ENCODE data around the gene PLA2G4E.

The PLA2G4E gene

GRCh38 chr15:41996921-41997592, 23.8 kb downstream of the PLA2G4E start:
- Histone ChIP-seq H3K27ac (ENCODE audit: low read depth, low read length) (no peak overlapping the region), H3K36me3 (ENCODE audit: control insufficient read depth, insufficient read depth, low read length) (no peaks in the 10 kb centered on the region), H3K27me3 (ENCODE audit: control insufficient read depth, insufficient read depth, low read length) (no peaks in the 10 kb centered on the region), H3K9me3 (ENCODE audit: control insufficient read depth, insufficient read depth, low read depth, low read length) (no peaks in the 10 kb centered on the region), H3K9ac (ENCODE audit: low read length) (no peak overlapping the region), H3K4me1 (ENCODE audit: control insufficient read depth, insufficient read depth, low read length) (no peaks in the 10 kb centered on the region), H3K4me3 (ENCODE audit: low read depth, low read length) (no peak overlapping the region)

- no peak overlapping the region for H3K27ac ChIP-seq (ENCODE audit: low read depth, low read length)
- H3K36me3 ChIP-seq (ENCODE audit: control insufficient read depth, insufficient read depth, low read length), result no peaks in the 10 kb centered on the region
- H3K4me1 ChIP-seq (ENCODE audit: control insufficient read depth, insufficient read depth, low read length), result no peaks in the 10 kb centered on the region
- no peaks in the 10 kb centered on the region for H3K27me3 ChIP-seq (ENCODE audit: control insufficient read depth, insufficient read depth, low read length)
- no peak overlapping the region for H3K4me3 ChIP-seq (ENCODE audit: low read depth, low read length)
- H3K9ac ChIP-seq (ENCODE audit: low read length), result no peak overlapping the region
- H3K9me3 ChIP-seq (ENCODE audit: control insufficient read depth, insufficient read depth, low read depth, low read length), result no peaks in the 10 kb centered on the region
These were observed 24.5 kb downstream of the PLA2G4E start for GRCh38 chr15:41996376-41996775.

- Histone ChIP-seq H3K9me3 (ENCODE audit: control insufficient read depth, insufficient read depth, low read depth, low read length) (no peaks in the 10 kb centered on the region), H3K4me3 (ENCODE audit: low read depth, low read length) (no peak overlapping the region), H3K27me3 (ENCODE audit: control insufficient read depth, insufficient read depth, low read length) (no peaks in the 10 kb centered on the region), H3K9ac (ENCODE audit: low read length) (no peak overlapping the region), H3K4me1 (ENCODE audit: control insufficient read depth, insufficient read depth, low read length) (no peaks in the 10 kb centered on the region), H3K36me3 (ENCODE audit: control insufficient read depth, insufficient read depth, low read length) (no peaks in the 10 kb centered on the region), H3K27ac (ENCODE audit: low read depth, low read length) (no peak overlapping the region)
These were observed 25.4 kb downstream of the PLA2G4E start for GRCh38 chr15:41995476-41995855.

- no peak overlapping the region for H3K27ac ChIP-seq (ENCODE audit: low read depth, low read length)
- peaks cover 2% of the 10 kb centered on the region for H3K4me1 ChIP-seq (ENCODE audit: control insufficient read depth, insufficient read depth, low read length)
- H3K36me3 ChIP-seq (ENCODE audit: control insufficient read depth, insufficient read depth, low read length), result no peaks in the 10 kb centered on the region
- no peak overlapping the region for H3K4me3 ChIP-seq (ENCODE audit: low read depth, low read length)
- no peaks in the 10 kb centered on the region for H3K9me3 ChIP-seq (ENCODE audit: control insufficient read depth, insufficient read depth, low read depth, low read length)
- no peaks in the 10 kb centered on the region for H3K27me3 ChIP-seq (ENCODE audit: control insufficient read depth, insufficient read depth, low read length)
- no peak overlapping the region for H3K9ac ChIP-seq (ENCODE audit: low read length)
These were observed 25.9 kb downstream of the PLA2G4E start for GRCh38 chr15:41994772-41995475.

GRCh38 chr15:41994171-41994650, 26.6 kb downstream of the PLA2G4E start:
- H3K4me3 ChIP-seq (ENCODE audit: low read depth, low read length), result no peak overlapping the region

GRCh38 chr15:41993472-41994170, 27.2 kb downstream of the PLA2G4E start:
- no peaks in the 10 kb centered on the region for H3K9me3 ChIP-seq (ENCODE audit: control insufficient read depth, insufficient read depth, low read depth, low read length)
- no peaks in the 10 kb centered on the region for H3K27me3 ChIP-seq (ENCODE audit: control insufficient read depth, insufficient read depth, low read length)
- no peak overlapping the region for H3K27ac ChIP-seq (ENCODE audit: low read depth, low read length)

More at GRCh38 chr15:41994171-41994650, 26.6 kb downstream of the PLA2G4E start:
- Histone ChIP-seq H3K4me1 (ENCODE audit: control insufficient read depth, insufficient read depth, low read length) (peaks cover 6% of the 10 kb centered on the region), H3K27me3 (ENCODE audit: control insufficient read depth, insufficient read depth, low read length) (no peaks in the 10 kb centered on the region), H3K36me3 (ENCODE audit: control insufficient read depth, insufficient read depth, low read length) (no peaks in the 10 kb centered on the region), H3K9me3 (ENCODE audit: control insufficient read depth, insufficient read depth, low read depth, low read length) (no peaks in the 10 kb centered on the region), H3K9ac (ENCODE audit: low read length) (no peak overlapping the region), H3K27ac (ENCODE audit: low read depth, low read length) (no peak overlapping the region)

GRCh38 chr15:41992803-41993190, 28.0 kb downstream of the PLA2G4E start:
- H3K36me3 ChIP-seq (ENCODE audit: control insufficient read depth, insufficient read depth, low read length), result no peaks in the 10 kb centered on the region
- peaks cover 6% of the 10 kb centered on the region for H3K4me1 ChIP-seq (ENCODE audit: control insufficient read depth, insufficient read depth, low read length)
- H3K9ac ChIP-seq (ENCODE audit: low read length), result no peak overlapping the region
- no peaks in the 10 kb centered on the region for H3K27me3 ChIP-seq (ENCODE audit: control insufficient read depth, insufficient read depth, low read length)
- H3K9me3 ChIP-seq (ENCODE audit: control insufficient read depth, insufficient read depth, low read depth, low read length), result no peaks in the 10 kb centered on the region
- no peak overlapping the region for H3K4me3 ChIP-seq (ENCODE audit: low read depth, low read length)
- no peak overlapping the region for H3K27ac ChIP-seq (ENCODE audit: low read depth, low read length)

More at GRCh38 chr15:41993472-41994170, 27.2 kb downstream of the PLA2G4E start:
- no peak overlapping the region for H3K9ac ChIP-seq (ENCODE audit: low read length)
- no peaks in the 10 kb centered on the region for H3K36me3 ChIP-seq (ENCODE audit: control insufficient read depth, insufficient read depth, low read length)
- no peak overlapping the region for H3K4me3 ChIP-seq (ENCODE audit: low read depth, low read length)
- peaks cover 6% of the 10 kb centered on the region for H3K4me1 ChIP-seq (ENCODE audit: control insufficient read depth, insufficient read depth, low read length)

- Histone ChIP-seq H3K4me3 (ENCODE audit: low read depth, low read length) (no peak overlapping the region), H3K27ac (ENCODE audit: low read depth, low read length) (no peak overlapping the region), H3K9me3 (ENCODE audit: control insufficient read depth, insufficient read depth, low read depth, low read length) (no peaks in the 10 kb centered on the region), H3K27me3 (ENCODE audit: control insufficient read depth, insufficient read depth, low read length) (no peaks in the 10 kb centered on the region), H3K36me3 (ENCODE audit: control insufficient read depth, insufficient read depth, low read length) (no peaks in the 10 kb centered on the region), H3K9ac (ENCODE audit: low read length) (no peak overlapping the region), H3K4me1 (ENCODE audit: control insufficient read depth, insufficient read depth, low read length) (peaks cover 6% of the 10 kb centered on the region)
These were observed 28.6 kb downstream of the PLA2G4E start for GRCh38 chr15:41992151-41992802.

- H3K27me3 ChIP-seq (ENCODE audit: control insufficient read depth, insufficient read depth, low read length), result no peaks in the 10 kb centered on the region
- no peaks in the 10 kb centered on the region for H3K36me3 ChIP-seq (ENCODE audit: control insufficient read depth, insufficient read depth, low read length)
- no peak overlapping the region for H3K9ac ChIP-seq (ENCODE audit: low read length)
- no peak overlapping the region for H3K27ac ChIP-seq (ENCODE audit: low read depth, low read length)
- no peak overlapping the region for H3K4me3 ChIP-seq (ENCODE audit: low read depth, low read length)
- H3K9me3 ChIP-seq (ENCODE audit: control insufficient read depth, insufficient read depth, low read depth, low read length), result no peaks in the 10 kb centered on the region
- peaks cover 6% of the 10 kb centered on the region for H3K4me1 ChIP-seq (ENCODE audit: control insufficient read depth, insufficient read depth, low read length)
These were observed 30.2 kb downstream of the PLA2G4E start for GRCh38 chr15:41990691-41991090.

GRCh38 chr15:41990243-41990605, 30.6 kb downstream of the PLA2G4E start:
- Histone ChIP-seq H3K27ac (ENCODE audit: low read depth, low read length) (no peak overlapping the region), H3K9me3 (ENCODE audit: control insufficient read depth, insufficient read depth, low read depth, low read length) (no peaks in the 10 kb centered on the region), H3K27me3 (ENCODE audit: control insufficient read depth, insufficient read depth, low read length) (no peaks in the 10 kb centered on the region), H3K4me3 (ENCODE audit: low read depth, low read length) (no peak overlapping the region), H3K4me1 (ENCODE audit: control insufficient read depth, insufficient read depth, low read length) (peaks cover 6% of the 10 kb centered on the region), H3K9ac (ENCODE audit: low read length) (no peak overlapping the region), H3K36me3 (ENCODE audit: control insufficient read depth, insufficient read depth, low read length) (no peaks in the 10 kb centered on the region)

Data from HUES6 (cell line).